CD4-positive, alpha-beta T cell treated with Interleukin-17A for 4 hours (primary cell): ENCODE results near the gene JAZF1.

Experiments
- DNase-seq: peaks from one replicate; pipeline ENCODE4 v3.0.0-alpha.2; 2020; ENCODE audit warnings: mixed read lengths

Gene JAZF1

DNA sequence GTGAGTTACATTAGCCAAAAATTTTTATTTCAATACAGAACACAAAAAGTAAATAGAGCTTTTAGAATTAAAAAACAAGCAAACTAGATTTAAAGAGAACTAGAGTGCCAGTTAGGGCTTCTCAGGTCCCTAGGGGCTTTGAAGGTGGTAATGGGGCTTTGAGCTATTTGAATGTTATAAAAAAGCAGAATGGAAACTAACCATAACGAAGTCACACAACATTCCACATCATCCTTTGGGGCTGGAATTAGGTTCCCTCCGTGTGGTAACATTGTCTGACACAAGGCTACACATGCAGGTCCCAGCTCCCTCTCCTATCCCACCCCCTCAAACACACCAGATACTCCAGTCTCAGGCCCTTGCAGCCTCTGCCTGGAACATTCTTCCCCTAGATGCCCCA, 15.3 kb downstream of the JAZF1 start:
- no peak for DNase-seq

DNA sequence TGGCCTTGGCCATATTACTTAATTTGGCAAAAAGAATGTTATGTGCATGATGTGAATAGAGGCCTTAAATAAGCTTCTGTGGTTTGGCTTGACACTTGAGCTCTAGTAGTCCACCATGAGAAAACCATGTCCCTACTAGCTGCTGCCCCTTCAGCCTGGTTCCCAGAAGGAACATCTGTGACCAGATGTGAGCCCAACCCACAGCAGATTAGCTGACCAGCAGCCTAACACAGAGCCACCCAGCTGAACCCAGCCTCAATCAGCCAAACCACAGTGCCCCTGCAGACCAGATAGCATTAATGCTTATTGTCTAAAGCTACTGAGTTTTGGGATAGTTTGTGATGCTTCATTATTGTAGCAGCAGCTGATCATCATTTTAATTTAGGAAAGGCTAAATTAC, 16.6 kb downstream of the JAZF1 start:
- no peak for DNase-seq

DNA sequence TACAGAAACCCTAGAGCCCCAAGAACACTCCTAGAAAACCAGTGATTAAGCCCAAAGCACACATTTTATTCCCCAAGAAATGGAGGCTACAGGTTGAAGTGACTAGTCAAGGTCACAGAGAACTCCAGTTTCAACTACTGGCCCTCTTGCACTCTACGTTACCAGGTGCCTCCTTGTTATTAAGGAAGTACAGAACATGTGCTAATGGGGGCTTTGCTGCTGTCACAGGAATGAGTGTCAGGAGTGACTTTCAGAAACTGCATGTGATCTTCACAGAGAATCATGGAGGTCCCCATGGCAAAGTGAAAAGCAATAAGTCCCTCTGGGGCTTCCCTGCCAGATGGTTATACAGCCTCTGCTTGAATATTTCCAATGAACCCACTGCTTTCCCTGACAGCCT, 19.3 kb downstream of the JAZF1 start:
- DNase-seq: no peak

DNA sequence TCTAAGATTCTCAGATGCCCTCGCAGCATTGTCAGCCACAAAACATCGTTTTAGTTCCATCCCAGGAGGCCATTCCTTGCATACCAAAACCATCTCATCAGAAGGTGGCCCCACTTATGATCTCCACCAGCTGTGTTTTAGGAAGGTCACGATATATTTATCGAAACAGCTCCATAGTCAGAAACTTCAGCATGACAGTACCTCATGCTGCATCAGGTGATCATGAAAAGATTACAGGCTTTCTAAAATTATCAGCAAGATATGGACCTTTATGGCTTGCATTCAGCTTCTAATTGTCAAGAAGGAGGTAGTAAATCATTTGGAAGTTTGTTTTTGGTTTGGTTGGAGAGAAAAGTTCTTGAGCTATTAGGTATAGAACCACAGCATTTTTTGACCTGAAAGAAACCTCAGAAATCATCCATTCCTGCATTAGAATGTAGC, 20.0 kb downstream of the JAZF1 start:
- DNase-seq: no peak

DNA sequence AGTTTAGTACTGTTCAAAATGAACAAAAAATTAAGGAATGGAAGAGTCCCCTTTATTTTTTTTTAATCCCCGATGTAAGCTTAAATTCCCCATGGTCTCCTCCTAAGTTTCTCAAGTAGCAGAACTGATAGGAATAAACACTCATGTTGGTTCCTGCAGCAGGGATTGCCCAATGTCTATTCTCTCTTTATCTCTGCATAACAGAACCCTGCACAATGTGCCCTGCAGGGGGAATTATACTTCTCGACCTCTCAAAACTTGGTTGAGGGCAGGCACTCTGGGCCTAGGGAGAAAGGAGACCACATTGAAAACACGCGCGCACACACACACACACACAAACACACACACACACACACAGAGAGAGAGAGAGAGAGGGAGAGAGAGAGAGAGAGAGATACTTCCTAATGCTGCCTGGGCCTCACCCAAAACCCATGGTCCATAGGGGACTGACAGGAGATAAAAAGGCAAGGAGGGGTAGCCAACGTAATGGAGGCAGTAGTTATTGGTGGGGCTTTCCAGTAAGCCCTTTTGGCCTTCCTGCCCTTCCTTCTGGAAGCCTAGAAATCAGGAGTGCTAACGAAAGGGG, 22.7 kb downstream of the JAZF1 start:
- DNase-seq: no peak

DNA sequence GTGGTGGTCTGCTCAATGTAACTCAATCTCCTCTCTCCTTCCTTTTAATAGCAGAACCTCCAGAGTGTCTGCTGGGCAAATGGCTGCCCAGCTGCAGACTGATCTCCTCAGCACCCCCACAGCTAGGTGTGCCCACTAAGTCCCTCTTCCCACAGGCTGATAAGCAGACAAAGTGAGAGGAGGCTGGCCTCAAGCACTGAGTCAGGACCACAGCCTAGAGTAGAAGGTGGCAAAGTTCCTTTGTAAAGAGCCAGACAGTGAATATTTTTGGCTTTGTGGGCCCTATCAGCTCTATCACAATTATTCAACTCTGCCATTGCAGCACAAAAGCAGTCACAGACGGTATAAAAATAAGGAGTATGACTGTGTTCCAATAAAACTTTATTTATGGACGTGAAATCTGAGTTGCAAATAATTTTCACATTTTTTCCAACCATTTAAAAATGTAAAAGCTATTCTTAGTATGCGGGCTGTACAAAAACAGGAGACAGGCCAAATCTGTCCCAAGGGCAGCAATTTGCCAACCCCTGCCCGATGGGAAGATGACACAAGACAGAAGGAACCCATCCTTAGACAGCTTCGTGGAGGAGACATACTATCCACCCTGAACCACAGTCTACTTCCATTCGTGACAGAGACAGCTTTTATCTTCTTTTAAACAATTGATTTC, 23.4 kb downstream of the JAZF1 start:
- DNase-seq: no peak

DNA sequence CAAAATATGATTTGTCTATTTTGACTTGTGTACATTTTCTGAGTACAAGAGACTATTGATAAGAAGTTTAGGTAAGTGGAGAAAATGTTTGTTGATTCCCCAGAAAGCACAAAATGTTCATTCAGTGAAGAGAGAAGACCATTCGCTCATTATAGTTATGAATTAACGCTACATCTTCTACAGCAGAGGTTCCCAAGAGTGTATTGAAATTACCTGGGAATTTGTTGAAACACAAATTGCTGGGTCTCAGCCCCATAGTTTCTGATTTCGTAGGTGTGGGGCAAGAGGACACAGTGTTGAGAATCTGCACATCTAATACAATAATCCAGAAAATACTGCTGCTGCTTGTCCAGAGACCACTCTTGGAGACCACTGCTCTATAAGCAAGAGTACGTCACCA, 24.2 kb downstream of the JAZF1 start:
- DNase-seq: no peak

DNA sequence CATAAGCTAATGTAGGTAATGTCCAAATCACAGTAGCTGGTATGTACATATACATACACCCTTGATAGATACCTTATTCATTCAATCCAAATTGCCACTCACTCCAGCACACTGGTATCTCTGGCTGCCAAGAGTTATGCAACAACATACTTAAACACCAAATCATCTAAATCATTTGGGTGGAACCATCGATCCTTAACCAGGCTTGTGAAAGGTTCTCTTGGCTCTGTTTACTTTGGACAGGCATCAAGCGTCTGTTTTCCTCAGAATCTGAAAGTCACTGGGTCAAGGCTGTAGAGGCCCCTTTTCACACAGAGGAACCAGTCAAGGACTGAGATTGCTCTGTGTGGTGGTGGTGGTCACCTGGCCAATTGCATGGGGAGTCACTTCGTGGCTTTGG, 24.6 kb downstream of the JAZF1 start:
- DNase-seq: no peak

DNA sequence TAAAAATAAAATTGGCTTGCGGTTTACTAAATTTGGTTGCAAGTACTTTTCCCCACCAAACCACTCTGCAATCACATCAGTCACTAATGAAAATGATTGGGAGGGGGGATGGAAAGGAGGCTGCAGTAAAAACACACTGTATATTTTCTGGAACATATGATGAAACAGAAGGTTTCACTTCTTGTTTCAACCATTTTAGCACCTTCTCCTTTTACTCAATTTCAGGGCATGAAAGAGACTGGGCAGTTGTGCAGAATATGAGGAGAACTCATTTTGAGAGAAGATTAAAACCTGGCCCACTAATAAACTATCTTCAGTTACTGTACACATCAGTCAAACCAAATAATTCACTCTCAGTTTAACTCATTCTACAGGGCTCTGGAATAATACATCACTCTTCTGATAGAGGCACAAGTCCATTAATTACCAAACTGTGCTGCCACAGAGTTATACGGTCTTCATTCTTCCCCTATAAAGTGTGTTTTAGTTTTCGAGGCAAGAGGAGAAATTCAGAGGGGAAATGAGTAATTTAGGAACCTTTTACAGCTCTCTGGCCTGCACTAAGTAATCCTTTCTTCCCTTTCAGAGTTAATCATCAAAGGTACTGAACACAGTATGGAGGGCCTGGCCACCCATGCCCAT, 25.5 kb downstream of the JAZF1 start:
- no peak for DNase-seq

DNA sequence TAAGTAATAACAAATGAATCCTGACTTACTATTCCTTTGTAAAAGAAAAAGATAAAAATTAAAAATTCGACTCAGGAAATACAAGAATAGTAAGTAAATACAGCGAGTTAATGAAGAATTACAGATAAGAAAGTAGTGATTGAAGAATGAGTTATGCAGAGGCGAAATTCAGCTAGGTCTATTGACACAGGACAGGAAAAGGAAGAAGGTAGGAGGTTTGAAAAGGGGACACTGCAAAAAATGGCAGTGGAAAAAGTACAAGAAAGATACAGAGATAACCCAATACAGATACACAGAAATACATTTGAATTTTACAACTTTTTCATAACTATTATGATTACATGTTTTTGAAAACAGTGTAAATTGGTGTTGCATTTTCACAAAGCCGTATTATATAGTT, 28.0 kb downstream of the JAZF1 start:
- no peak for DNase-seq

DNA sequence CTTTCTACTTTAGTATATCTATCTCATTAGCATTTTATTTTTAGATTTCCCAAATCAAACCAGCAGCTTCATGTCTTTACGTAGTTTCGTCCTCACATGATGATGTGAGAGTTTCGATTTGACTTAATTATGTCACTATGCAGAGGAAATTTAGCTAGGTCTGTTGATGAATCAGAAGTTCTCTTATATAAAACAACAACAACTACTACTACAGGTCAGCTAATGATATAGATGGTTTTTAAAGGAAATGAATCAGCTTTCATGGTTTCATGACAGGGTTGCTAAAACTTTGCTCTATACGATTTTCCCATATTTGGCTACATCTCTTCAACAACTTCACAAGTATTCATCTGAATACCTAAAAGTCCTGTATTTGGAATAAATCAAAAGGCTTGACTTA, 28.6 kb downstream of the JAZF1 start:
- DNase-seq: no peak

DNA sequence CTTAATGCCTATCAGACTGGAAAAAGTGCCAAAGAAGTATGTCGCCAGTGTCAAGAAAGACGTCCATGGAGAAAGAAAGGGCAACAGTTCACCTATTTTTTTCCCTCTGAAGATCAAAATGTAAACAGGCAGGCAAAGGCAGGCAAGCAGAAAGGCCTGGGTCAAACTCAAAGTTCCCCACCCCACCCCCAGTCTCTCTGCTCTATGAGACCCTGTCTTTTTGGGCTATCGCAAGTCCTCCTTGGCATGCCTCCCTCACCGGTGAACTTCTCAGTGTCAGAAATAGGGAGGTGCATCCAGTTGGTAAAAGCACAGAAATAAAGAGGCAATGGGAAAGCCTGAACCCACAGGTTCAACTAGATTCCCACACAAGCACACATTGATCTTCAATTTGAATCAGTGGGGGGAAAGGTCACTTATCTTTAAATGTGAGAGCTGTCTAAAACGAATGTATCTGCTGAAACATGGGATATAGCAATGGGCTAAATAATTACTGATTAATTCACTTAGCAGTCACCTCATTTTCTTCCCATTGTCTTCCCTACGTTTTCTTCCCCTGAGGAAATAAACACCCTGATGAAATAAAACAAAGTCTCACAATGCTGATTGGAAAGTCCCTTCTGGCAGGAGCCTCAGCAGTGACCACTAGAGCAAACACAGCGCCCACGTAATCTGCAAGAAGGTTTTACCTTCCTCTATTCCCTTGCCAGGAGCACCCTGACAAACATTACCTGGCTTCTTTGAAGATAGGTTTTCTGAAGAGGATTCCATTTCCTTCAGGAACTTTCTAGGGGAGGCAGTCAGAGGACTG, 31.1 kb downstream of the JAZF1 start:
- DNase-seq: no peak

DNA sequence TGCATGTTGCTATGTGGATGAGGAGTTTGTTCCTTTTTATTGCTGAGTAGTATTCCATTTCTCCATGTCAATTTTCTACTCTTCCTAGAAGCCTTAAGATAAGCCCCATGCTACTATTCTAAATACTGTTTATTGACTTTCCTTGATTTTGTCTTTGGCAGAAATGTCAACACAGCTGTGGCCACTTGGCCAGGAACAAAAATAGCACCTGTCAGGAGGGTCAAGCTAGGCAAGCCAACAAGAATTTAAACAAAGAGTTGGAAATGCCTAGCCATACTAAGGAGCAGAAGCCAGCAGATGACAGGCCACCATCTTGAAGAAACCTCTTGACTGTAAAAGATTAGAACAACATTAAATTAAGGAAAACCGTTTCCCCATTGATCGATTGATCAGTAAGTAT, 34.7 kb downstream of the JAZF1 start:
- DNase-seq: no peak

DNA sequence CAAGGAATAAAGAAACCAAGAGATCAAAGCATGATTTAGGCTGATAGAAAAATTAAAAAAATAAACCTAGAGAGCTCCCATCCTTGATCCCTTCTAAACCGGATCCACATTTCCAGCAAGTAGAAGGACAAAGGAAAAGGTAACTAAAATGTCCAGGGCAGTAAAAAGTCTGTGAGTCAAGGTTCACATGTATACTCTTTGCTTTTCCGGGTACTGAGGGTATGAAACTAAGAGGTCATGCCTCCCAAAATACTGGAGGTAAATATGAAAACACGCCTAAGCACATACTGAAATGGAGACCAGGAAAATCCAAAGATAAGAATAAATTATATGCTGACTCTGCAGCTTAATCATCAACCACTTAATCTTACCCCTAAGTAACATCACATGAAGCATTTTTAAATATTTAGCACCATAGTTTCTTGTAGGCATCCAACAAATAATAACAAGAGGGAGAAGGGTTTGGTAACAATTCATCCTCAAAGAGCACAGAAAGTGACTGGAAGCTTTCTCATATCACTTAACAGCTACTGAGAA, 35.4 kb downstream of the JAZF1 start:
- DNase-seq: no peak

DNA sequence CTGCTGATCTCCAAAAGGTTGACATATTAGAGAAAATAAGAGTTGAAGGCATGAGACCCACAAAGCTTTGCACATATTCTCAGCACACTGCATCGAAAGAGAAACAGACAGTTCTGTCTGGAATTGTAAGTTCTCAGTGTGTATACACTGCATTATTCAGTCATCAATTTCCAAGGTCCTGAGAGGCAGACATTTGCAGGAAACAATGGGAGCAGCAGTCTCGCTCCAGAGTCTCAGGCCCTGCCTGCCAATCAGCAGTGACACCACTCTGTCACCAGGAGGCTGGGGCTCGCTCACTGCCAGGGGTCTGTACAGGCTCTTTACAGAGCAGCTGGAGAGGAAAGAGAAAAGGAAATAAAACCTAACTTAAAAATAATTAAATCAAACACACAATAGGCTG, 36.3 kb downstream of the JAZF1 start:
- no peak for DNase-seq

DNA sequence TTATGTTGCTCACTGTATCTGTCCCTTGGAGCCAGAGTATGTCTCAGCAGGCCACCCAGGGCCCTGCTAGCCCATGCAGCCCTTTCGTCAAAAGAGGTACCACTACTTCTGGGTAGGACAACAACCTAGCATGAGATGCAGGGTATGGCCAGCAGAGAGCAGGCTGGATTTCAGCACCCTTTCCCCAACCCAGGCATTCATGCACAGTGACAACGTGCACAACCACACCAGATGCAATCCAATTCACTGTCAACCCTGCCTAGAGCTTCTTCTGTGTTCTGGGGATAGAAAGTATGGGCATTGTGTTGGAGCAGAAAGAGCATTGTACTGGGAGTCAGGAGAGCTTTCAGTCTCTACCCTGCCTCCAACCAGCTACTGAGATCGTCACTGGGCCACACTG, 37.9 kb downstream of the JAZF1 start:
- DNase-seq: no peak

DNA sequence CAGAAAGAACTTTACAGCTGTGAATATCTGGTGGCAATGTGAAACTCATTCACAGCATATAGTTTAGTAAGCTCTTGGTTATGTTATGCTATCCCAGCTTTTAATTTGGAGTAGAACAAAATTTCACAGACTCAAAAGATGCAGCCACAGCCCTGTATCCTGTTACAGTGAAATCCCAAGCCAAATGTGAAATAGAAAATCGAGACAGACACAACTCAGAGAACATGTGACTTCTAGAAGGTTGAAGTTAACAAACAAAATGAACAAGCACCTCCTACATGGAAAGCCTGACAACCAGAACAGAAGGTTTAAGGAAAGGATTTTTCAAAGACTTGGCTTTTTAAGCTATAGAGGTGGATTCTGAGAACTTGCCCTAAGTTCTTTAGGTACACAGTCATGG, 39.6 kb downstream of the JAZF1 start:
- no peak for DNase-seq

DNA sequence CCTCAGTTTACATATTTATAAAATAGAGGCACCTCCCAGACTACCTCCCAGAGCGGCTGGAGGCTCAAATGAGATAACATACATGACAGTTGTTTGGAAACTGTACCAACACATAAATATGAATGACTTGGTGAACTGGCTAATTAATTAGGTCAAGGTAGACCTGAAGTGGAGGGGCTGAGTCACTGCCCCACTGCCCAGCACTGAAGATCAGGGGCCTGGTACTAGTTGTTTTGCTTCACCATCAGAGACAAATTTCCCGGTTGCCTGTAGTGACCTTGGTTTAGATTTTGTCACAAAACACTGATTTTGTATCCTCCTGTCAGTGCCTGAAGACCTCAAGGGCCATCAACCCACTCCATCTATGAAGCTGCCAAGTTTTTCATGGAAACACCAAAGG, 41.8 kb downstream of the JAZF1 start:
- DNase-seq: no peak

DNA sequence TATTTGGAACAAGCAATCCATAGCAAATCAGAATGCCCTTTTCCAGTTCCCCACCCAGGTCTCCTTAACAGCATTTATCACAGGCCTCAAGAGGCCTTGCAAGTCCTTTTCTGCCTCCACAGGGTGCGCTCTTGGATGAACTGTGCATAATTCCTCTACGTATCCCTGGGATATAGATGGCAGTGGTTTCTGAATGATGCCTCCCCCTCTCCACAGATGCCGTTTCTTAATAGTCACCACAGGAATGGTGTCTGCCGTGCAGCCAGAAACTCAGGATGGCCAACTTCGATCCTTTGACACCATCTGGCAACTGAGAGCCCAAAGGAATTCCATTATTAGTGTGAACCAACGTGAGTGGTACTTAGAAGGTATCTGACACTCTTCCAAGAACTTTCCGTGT, 43.1 kb downstream of the JAZF1 start:
- no peak for DNase-seq

DNA sequence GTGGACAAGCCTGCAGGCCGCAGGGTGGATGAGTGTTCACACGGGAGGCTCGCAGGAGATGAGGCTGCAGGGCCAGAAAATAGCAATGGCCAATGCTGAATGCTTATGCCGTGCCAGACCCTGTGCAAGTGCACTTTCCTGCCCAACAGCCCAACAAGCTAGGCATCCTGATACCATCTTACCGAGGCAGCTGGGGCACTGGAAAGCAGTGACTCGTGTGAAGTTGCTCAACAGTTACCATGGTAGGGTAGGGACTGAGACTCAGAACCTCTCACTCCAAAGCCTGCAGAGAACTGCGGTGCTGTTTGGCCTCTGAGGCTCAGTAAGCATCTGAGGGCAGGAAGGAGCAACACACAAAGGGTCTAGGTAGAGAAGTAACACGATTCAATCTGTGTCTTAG, 43.7 kb downstream of the JAZF1 start:
- DNase-seq: no peak

DNA sequence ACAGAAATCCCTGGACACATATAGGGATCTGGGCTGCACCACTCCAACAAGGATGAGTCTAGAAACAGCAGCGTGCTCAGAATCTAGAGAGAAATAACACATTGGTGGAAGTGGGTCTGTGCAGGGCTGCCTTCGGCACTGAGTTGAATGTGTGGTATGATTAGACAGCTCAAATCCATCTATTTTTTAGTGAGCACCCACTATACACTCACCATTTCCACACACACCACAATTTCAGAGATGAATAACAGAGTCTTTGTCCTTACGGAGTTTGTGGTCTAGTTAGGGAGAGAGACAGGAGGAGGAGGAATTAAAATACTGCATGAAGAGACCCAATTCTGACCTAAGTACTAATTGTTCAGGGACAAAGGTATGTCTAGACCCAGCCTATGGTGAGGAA, 44.2 kb downstream of the JAZF1 start:
- no peak for DNase-seq

DNA sequence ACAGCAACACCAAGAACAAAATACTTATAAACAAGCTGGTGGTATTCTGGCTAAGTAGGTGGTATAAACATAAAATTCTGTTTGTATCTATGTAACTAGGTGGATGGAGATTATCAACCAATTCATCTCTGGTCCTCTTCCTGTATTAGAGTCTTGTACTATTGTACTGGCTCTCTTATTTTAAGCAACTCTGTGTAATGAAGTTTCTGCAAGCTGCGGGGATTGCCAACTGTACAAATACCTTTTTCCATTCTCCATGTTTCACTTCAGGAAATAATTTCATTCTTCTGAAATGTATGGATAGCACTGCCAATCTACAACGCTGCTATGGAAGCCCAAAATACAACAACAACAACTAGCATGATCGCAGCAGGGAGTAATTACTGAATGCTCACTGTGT, 44.8 kb downstream of the JAZF1 start:
- DNase-seq: no peak

DNA sequence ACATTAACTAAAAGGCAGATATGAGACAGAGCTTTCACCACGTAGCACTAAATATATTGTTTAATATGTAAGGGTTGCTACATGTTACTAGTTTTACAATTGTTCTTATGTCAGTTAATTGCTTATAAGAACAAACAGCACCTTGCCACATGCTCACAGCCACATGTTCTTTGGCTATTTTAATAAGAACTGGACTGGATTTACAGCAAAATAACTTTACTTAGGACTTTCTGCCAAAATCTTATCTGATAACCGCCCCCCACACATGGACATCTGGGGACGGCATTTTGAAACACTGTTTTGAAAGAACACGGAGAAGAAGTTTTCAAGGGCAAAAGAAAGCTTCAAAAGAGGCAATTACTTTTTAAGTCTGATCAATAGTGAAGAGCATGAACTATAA, 45.3 kb downstream of the JAZF1 start:
- no peak for DNase-seq

DNA sequence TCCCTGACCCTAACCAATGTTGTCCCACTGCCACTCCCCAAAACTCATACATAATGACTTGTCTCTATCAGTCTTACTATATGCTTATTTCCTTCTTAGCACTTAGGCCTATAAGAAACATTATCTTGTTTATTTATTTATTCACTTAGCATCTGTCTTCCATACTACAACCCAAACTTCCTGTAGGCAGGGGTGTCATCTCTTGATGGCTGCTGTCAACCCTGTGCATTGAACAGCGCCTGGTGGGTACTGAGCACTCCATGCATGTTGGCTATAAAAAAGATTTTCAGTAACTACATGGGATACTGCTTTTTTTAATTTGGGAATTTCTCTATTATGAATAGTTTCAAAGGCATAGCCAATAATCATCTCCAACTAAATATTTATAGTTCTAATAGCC, 46.7 kb downstream of the JAZF1 start:
- no peak for DNase-seq
